Activated B cell treated with CpG ODN at 0.5 μM for 24 hours (primary cell): ENCODE measurements around the gene PHF21A. TPM values are rescaled to one million over a fixed set of nuclear protein-coding genes. Genes with fewer than 3 reads are reported as not detected.

Experiments used
- ATAC-seq: fragments of 200-7000 bp; cut with Tn5 transposase; one replicate; pipeline ENCODE4 v1.10.0; 2021; ENCODE audit warnings: low read depth, mild to moderate bottlenecking, moderate library complexity
- CTCF ChIA-PET: fragments of 350-600 bp; sonication (Branson Sonifier 250); formaldehyde crosslinking; loops from one replicate; lab custom pipeline; 2021; ENCODE audit warnings: antibody characterized with exemption; lab: Charles Lee
- POLR2A ChIA-PET: fragments of 350-600 bp; sonication (Branson Sonifier 250); formaldehyde crosslinking; loops from one replicate; lab custom pipeline; 2021; ENCODE audit warnings: antibody characterized with exemption; lab: Charles Lee
- DNase-seq: peaks from one replicate; pipeline ENCODE4 v3.0.0; 2022
- H3K27ac Mint-ChIP-seq: one replicate; pipeline ENCODE4 v1.8.0; 2020; ENCODE audit warnings: mixed read lengths
- H3K27me3 Mint-ChIP-seq: one replicate; pipeline ENCODE4 v1.8.0; 2021; ENCODE audit warnings: mixed read lengths
- H3K36me3 Mint-ChIP-seq: one replicate; pipeline ENCODE4 v1.8.0; 2021; ENCODE audit warnings: low read depth, mixed read lengths
- H3K4me1 Mint-ChIP-seq: one replicate; pipeline ENCODE4 v1.8.0; 2021; ENCODE audit warnings: mixed read lengths
- H3K4me3 Mint-ChIP-seq: one replicate; pipeline ENCODE4 v1.8.0; 2020; ENCODE audit warnings: mild to moderate bottlenecking, mixed read lengths
- H3K9me3 Mint-ChIP-seq: one replicate; pipeline ENCODE4 v1.8.0; 2020; ENCODE audit warnings: mixed read lengths
- CTCF ChIP-seq: fragments of 200-600 bp; IDR thresholded peaks from one replicate; pipeline ENCODE4 v1.8.0; 2022; ENCODE audit warnings: antibody characterized with exemption, mild to moderate bottlenecking
- intact Hi-C: fragments of 100-400 bp; cut with micrococcal nuclease; formaldehyde crosslinking; loops from one replicate; pipeline ENCODE4 v1.15.1; 2024
- total RNA-seq: library from RNA; stranded (reverse); gene quantifications from 2 replicates; pipeline ENCODE4 v1.2.3, GENCODE V29; 2022

Gene PHF21A
- total RNA-seq, 1 donor from 2014 or later: 71.0 TPM

- DNase-seq (no peak), ATAC-seq (peak; percentile 99)
- H3K4me1 Mint-ChIP-seq: peaks cover 46% of the 10 kb centered on the region
- no peaks in the 10 kb centered on the region for H3K9me3 Mint-ChIP-seq
- no peak overlapping the region for H3K4me3 Mint-ChIP-seq
- no peak overlapping the region for H3K27ac Mint-ChIP-seq
- ChIA-PET POLR2A (no interaction called here), CTCF (no interaction called here)
- TF ChIP-seq CTCF: no peak
- no peaks in the 10 kb centered on the region for H3K27me3 Mint-ChIP-seq
- no peaks in the 10 kb centered on the region for H3K36me3 Mint-ChIP-seq
- intact Hi-C loops: loop anchor here (1.0 kb wide), 1 partner anchor 8 kb away; the partner anchor contains the start of gene PHF21A
Measured at GRCh38 chr11:46112961-46113607, 8.2 kb downstream of the PHF21A start.

- TF ChIP-seq CTCF: no peak
- DNase-seq (no peak), ATAC-seq (no peak)
- Mint-ChIP-seq H3K27ac (no peak overlapping the region), H3K9me3 (no peaks in the 10 kb centered on the region), H3K27me3 (no peaks in the 10 kb centered on the region), H3K4me1 (peaks cover 15% of the 10 kb centered on the region), H3K36me3 (peaks cover 2% of the 10 kb centered on the region), H3K4me3 (no peak overlapping the region)
- intact Hi-C loops: no loop called here
- CTCF ChIA-PET: no interaction called here
- POLR2A ChIA-PET: no interaction called here
Measured at GRCh38 chr11:46108751-46109150, 12.5 kb downstream of the PHF21A start.

GRCh38 chr11:46107780-46108179 lies 13.5 kb downstream of the PHF21A start:
- Mint-ChIP-seq H3K9me3 (no peaks in the 10 kb centered on the region), H3K4me3 (no peak overlapping the region), H3K4me1 (peaks cover 11% of the 10 kb centered on the region), H3K27ac (no peak overlapping the region), H3K27me3 (no peaks in the 10 kb centered on the region), H3K36me3 (peaks cover 2% of the 10 kb centered on the region)
- DNase-seq: no peak
- no peak for TF ChIP-seq CTCF
- intact Hi-C loops: no loop called here
- no peak for ATAC-seq
- ChIA-PET POLR2A (no interaction called here), CTCF (no interaction called here)

GRCh38 chr11:46107408-46107718 lies 13.9 kb downstream of the PHF21A start:
- POLR2A ChIA-PET: no interaction called here
- TF ChIP-seq CTCF: no peak
- Mint-ChIP-seq H3K9me3 (no peaks in the 10 kb centered on the region), H3K27me3 (no peaks in the 10 kb centered on the region), H3K36me3 (peaks cover 2% of the 10 kb centered on the region), H3K4me1 (peaks cover 7% of the 10 kb centered on the region), H3K27ac (no peak overlapping the region), H3K4me3 (no peak overlapping the region)
- intact Hi-C loops: no loop called here
- CTCF ChIA-PET: no interaction called here
- ATAC-seq: no peak
- DNase-seq: no peak

- H3K36me3 Mint-ChIP-seq: peaks cover 2% of the 10 kb centered on the region
- TF ChIP-seq CTCF: no peak
- intact Hi-C loops: no loop called here
- no peaks in the 10 kb centered on the region for H3K9me3 Mint-ChIP-seq
- POLR2A ChIA-PET: no interaction called here
- CTCF ChIA-PET: no interaction called here
- no peaks in the 10 kb centered on the region for H3K27me3 Mint-ChIP-seq
- peaks cover 7% of the 10 kb centered on the region for H3K4me1 Mint-ChIP-seq
- no peak overlapping the region for H3K27ac Mint-ChIP-seq
- ATAC-seq (no peak), DNase-seq (no peak)
- H3K4me3 Mint-ChIP-seq: no peak overlapping the region
Measured at GRCh38 chr11:46106530-46107407, 14.5 kb downstream of the PHF21A start.
